Nephron progenitor cell (in vitro differentiated cells): ENCODE data around the gene SAMSN1.
A peak's percentile ranks its signal among the peaks of the same experiment; 100 is the strongest.

Source experiments
- DNase-seq: peaks from one replicate; pipeline ENCODE4 v3.0.0; 2021
- H3K27ac Mint-ChIP-seq: 2 replicates; pipeline ENCODE4 v1.8.0; 2021; ENCODE audit warnings: mild to moderate bottlenecking, moderate library complexity, mixed read lengths
- H3K27me3 Mint-ChIP-seq: 2 replicates; pipeline ENCODE4 v1.8.0; 2021; ENCODE audit warnings: mild to moderate bottlenecking, low read depth, mixed read lengths; ENCODE audit not compliant: poor library complexity
- H3K36me3 Mint-ChIP-seq: 2 replicates; pipeline ENCODE4 v1.8.0; 2021; ENCODE audit warnings: low read depth, mixed read lengths
- H3K4me1 Mint-ChIP-seq: 2 replicates; pipeline ENCODE4 v1.8.0; 2021; ENCODE audit warnings: mixed read lengths
- H3K4me3 Mint-ChIP-seq: 2 replicates; pipeline ENCODE4 v1.8.0; 2021; ENCODE audit warnings: mild to moderate bottlenecking, moderate library complexity, mixed read lengths
- H3K9me3 Mint-ChIP-seq: 2 replicates; pipeline ENCODE4 v1.8.0; 2021; ENCODE audit warnings: mild to moderate bottlenecking, moderate library complexity, mixed read lengths
- TF ChIP-seq, protein P1 (sequence below): fragments of 200-600 bp; sonication (generic); IDR thresholded peaks from 2 replicates; pipeline ENCODE4 v1.5.0; 2021; ENCODE audit warnings: antibody characterized with exemption

The SAMSN1 gene

GRCh38 chr21:14526836-14527695, 19.0 kb downstream of the SAMSN1 start:
- DNase-seq = no peak
- Mint-ChIP-seq H3K27me3 (no peaks in the 10 kb centered on the region), H3K27ac (no peak overlapping the region), H3K9me3 (no peaks in the 10 kb centered on the region), H3K4me1 (peaks cover 30% of the 10 kb centered on the region), H3K4me3 (no peak overlapping the region), H3K36me3 (no peaks in the 10 kb centered on the region)
- TF ChIP-seq, protein P1, sequence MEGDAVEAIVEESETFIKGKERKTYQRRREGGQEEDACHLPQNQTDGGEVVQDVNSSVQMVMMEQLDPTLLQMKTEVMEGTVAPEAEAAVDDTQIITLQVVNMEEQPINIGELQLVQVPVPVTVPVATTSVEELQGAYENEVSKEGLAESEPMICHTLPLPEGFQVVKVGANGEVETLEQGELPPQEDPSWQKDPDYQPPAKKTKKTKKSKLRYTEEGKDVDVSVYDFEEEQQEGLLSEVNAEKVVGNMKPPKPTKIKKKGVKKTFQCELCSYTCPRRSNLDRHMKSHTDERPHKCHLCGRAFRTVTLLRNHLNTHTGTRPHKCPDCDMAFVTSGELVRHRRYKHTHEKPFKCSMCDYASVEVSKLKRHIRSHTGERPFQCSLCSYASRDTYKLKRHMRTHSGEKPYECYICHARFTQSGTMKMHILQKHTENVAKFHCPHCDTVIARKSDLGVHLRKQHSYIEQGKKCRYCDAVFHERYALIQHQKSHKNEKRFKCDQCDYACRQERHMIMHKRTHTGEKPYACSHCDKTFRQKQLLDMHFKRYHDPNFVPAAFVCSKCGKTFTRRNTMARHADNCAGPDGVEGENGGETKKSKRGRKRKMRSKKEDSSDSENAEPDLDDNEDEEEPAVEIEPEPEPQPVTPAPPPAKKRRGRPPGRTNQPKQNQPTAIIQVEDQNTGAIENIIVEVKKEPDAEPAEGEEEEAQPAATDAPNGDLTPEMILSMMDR = no peak

DNA sequence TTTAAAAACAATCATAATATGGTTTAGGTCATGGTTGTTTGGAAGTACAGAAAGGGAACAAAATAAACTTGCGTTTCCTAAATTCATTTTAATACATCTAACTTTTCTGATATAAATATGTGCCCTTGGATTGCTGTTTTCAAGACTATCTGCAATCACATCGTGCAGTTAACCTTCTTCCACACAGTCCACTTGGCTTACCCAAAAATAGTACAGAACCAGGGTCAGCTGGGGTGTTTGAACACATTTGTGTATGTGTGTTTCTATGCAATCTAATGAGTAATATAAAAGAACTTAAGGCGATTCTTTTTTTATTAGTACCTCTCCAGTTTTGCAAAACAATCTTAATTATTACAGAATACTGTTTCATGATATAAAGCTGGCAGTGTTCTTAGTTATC, 19.9 kb downstream of the SAMSN1 start:
- no peak overlapping the region for H3K4me3 Mint-ChIP-seq
- no peaks in the 10 kb centered on the region for H3K36me3 Mint-ChIP-seq
- peaks cover 22% of the 10 kb centered on the region for H3K4me1 Mint-ChIP-seq
- no peak for DNase-seq
- H3K9me3 Mint-ChIP-seq = no peaks in the 10 kb centered on the region
- TF ChIP-seq, protein P1 = no peak
- no peak overlapping the region for H3K27ac Mint-ChIP-seq
- no peaks in the 10 kb centered on the region for H3K27me3 Mint-ChIP-seq

GRCh38 chr21:14523234-14523633, 22.9 kb downstream of the SAMSN1 start:
- Mint-ChIP-seq H3K9me3 (no peaks in the 10 kb centered on the region), H3K4me1 (peaks cover 13% of the 10 kb centered on the region), H3K4me3 (no peak overlapping the region), H3K27me3 (no peaks in the 10 kb centered on the region), H3K36me3 (no peaks in the 10 kb centered on the region), H3K27ac (no peak overlapping the region)
- TF ChIP-seq, protein P1 = no peak
- DNase-seq = no peak

GRCh38 chr21:14522736-14523135, 23.4 kb downstream of the SAMSN1 start:
- no peaks in the 10 kb centered on the region for H3K27me3 Mint-ChIP-seq
- H3K4me3 Mint-ChIP-seq = no peak overlapping the region
- DNase-seq = no peak
- TF ChIP-seq, protein P1 = no peak
- H3K36me3 Mint-ChIP-seq = no peaks in the 10 kb centered on the region
- H3K4me1 Mint-ChIP-seq = peaks cover 11% of the 10 kb centered on the region
- no peak overlapping the region for H3K27ac Mint-ChIP-seq
- H3K9me3 Mint-ChIP-seq = no peaks in the 10 kb centered on the region

- Mint-ChIP-seq H3K9me3 (peaks cover 4% of the 10 kb centered on the region), H3K36me3 (no peaks in the 10 kb centered on the region), H3K27me3 (no peaks in the 10 kb centered on the region), H3K27ac (peak overlapping the region; percentile 11), H3K4me3 (no peak overlapping the region), H3K4me1 (peaks cover 11% of the 10 kb centered on the region)
- TF ChIP-seq, protein P1 = no peak
- DNase-seq = no peak
These were observed 25.6 kb downstream of the SAMSN1 start for GRCh38 chr21:14520535-14520934.

DNA sequence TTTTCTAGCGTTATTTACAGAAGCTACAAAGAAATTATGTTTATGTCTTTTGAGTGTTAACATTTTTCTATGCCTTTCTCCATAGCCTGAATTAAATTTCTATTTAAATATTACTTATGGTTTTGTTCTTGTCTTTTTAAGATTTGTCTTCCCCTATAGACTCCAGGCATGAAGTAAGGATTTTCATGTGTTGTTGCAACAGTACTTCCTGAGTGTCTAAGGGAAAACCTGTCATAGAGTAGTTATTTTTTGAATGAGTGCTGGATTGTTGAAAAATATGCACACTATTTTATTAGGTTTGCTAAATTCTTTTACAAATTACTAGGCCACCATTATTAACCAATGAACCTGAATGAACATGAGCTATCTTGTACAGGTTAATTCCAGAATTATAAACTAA, 27.1 kb downstream of the SAMSN1 start:
- TF ChIP-seq, protein P1 = no peak
- DNase-seq = no peak
- Mint-ChIP-seq H3K4me1 (peaks cover 17% of the 10 kb centered on the region), H3K9me3 (peaks cover 4% of the 10 kb centered on the region), H3K27ac (no peak overlapping the region), H3K4me3 (no peak overlapping the region), H3K27me3 (no peaks in the 10 kb centered on the region), H3K36me3 (no peaks in the 10 kb centered on the region)
